Measurements from ENCODE around the gene MMP15. TPM values are rescaled to one million over a fixed set of nuclear protein-coding genes. Genes with fewer than 3 reads are reported as not detected.
"Not testable (repeated sequence)": the region's sequence is repeated elsewhere in the genome, so short reads cannot be mapped to it uniquely, and the experiment has no call there.

MMP15 gene
- total RNA-seq, 1 donor from 2014 or later: 38.9 TPM

DNA sequence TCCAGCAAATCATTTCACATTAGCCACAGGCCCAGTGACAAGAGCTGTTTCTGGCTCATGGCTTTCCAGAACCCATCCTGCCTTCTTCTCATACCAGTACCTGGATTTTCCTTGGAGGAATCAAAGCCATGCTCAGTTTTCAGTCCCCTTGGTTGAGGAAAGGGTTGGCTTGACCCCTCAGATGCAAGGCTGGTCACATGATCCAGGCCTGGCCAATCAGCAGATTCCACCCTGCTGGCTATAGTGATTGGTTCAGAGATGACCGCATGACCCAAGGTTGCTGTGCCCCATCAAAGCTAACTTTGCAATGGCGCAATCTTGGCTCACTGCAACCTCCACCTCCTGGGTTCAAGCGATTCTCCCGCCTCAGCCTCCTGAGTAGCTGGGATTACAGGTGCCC is 45.0 kb downstream of the MMP15 start:
- Mint-ChIP-seq H3K27ac (ENCODE audit: unreplicated experiment) (no peak overlapping the region), H3K27me3 (ENCODE audit: low read depth) (no peaks in the 10 kb centered on the region)
- DNase-seq (ENCODE audit: low read depth, low spot score): no peak

DNA sequence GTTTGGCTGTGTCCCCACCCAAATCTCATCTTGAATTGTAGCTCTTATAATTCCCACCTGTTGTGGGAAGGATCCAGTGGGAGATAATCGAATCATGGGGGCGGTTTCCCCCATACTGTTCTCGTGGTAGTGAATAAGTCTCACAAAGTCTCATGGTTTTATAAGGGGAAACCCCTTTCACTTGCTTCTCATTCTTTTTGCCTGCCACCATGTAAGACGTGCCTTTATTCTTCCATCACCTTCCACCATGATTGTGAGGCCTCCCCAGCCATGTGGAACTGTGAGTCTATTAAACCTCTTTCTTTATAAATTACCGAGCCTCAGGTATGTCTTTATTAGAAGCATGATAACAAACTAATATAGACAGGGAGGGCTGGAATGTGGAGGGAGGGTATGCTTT is 46.6 kb downstream of the MMP15 start:
- H3K4me1 Mint-ChIP-seq; DNase-seq (ENCODE audit: low read depth, low spot score); H3K36me3 Mint-ChIP-seq (ENCODE audit: low read depth); H3K27me3 Mint-ChIP-seq (ENCODE audit: low read depth); H3K4me3 Mint-ChIP-seq; H3K27ac Mint-ChIP-seq (ENCODE audit: unreplicated experiment): not testable (repeated sequence)
- peaks cover 11% of the 10 kb centered on the region for H3K9me3 Mint-ChIP-seq

More for the DNA sequence above, 45.0 kb downstream of the MMP15 start:
- Mint-ChIP-seq H3K4me1 (no peaks in the 10 kb centered on the region), H3K4me3 (no peak overlapping the region), H3K36me3 (ENCODE audit: low read depth) (no peaks in the 10 kb centered on the region), H3K9me3 (peaks cover 4% of the 10 kb centered on the region)
- TF ChIP-seq, protein P1, sequence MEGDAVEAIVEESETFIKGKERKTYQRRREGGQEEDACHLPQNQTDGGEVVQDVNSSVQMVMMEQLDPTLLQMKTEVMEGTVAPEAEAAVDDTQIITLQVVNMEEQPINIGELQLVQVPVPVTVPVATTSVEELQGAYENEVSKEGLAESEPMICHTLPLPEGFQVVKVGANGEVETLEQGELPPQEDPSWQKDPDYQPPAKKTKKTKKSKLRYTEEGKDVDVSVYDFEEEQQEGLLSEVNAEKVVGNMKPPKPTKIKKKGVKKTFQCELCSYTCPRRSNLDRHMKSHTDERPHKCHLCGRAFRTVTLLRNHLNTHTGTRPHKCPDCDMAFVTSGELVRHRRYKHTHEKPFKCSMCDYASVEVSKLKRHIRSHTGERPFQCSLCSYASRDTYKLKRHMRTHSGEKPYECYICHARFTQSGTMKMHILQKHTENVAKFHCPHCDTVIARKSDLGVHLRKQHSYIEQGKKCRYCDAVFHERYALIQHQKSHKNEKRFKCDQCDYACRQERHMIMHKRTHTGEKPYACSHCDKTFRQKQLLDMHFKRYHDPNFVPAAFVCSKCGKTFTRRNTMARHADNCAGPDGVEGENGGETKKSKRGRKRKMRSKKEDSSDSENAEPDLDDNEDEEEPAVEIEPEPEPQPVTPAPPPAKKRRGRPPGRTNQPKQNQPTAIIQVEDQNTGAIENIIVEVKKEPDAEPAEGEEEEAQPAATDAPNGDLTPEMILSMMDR (conservative IDR thresholded peaks at IDR 0.05): no peak

GRCh38 chr16:58073086-58073485 is 47.5 kb downstream of the MMP15 start:
- not testable (repeated sequence) for H3K4me1 Mint-ChIP-seq; H3K4me3 Mint-ChIP-seq; H3K36me3 Mint-ChIP-seq (ENCODE audit: low read depth); H3K27me3 Mint-ChIP-seq (ENCODE audit: low read depth); DNase-seq (ENCODE audit: low read depth, low spot score); H3K27ac Mint-ChIP-seq (ENCODE audit: unreplicated experiment)
- peaks cover 11% of the 10 kb centered on the region for H3K9me3 Mint-ChIP-seq

- Mint-ChIP-seq H3K4me3 (no peak overlapping the region), H3K27ac (ENCODE audit: unreplicated experiment) (no peak overlapping the region), H3K36me3 (ENCODE audit: low read depth) (peaks cover 6% of the 10 kb centered on the region), H3K4me1 (peaks cover 6% of the 10 kb centered on the region), H3K27me3 (ENCODE audit: low read depth) (no peaks in the 10 kb centered on the region), H3K9me3 (peaks cover 11% of the 10 kb centered on the region)
- no peak for DNase-seq (ENCODE audit: low read depth, low spot score)
- TF ChIP-seq, protein P1 (conservative IDR thresholded peaks at IDR 0.05): no peak
Observed at GRCh38 chr16:58074657-58075056, 49.1 kb downstream of the MMP15 start.

- peaks cover 6% of the 10 kb centered on the region for H3K36me3 Mint-ChIP-seq (ENCODE audit: low read depth)
- H3K27me3 Mint-ChIP-seq (ENCODE audit: low read depth): no peaks in the 10 kb centered on the region
- TF ChIP-seq, protein P1 (conservative IDR thresholded peaks at IDR 0.05): no peak
- H3K27ac Mint-ChIP-seq (ENCODE audit: unreplicated experiment): no peak overlapping the region
- peaks cover 6% of the 10 kb centered on the region for H3K4me1 Mint-ChIP-seq
- no peak overlapping the region for H3K4me3 Mint-ChIP-seq
- no peak for DNase-seq (ENCODE audit: low read depth, low spot score)
- peaks cover 11% of the 10 kb centered on the region for H3K9me3 Mint-ChIP-seq
Observed at GRCh38 chr16:58076514-58076913, 51.0 kb downstream of the MMP15 start.

GRCh38 chr16:58077796-58078195 is 52.2 kb downstream of the MMP15 start:
- TF ChIP-seq, protein P1 (conservative IDR thresholded peaks at IDR 0.05): no peak
- Mint-ChIP-seq H3K36me3 (ENCODE audit: low read depth) (peaks cover 6% of the 10 kb centered on the region), H3K27ac (ENCODE audit: unreplicated experiment) (no peak overlapping the region), H3K9me3 (peaks cover 7% of the 10 kb centered on the region), H3K4me3 (no peak overlapping the region), H3K4me1 (peaks cover 10% of the 10 kb centered on the region), H3K27me3 (ENCODE audit: low read depth) (no peaks in the 10 kb centered on the region)
- DNase-seq (ENCODE audit: low read depth, low spot score): no peak

GRCh38 chr16:58080657-58081056 is 55.1 kb downstream of the MMP15 start:
- H3K4me1 Mint-ChIP-seq: peaks cover 17% of the 10 kb centered on the region
- H3K27ac Mint-ChIP-seq (ENCODE audit: unreplicated experiment); H3K4me3 Mint-ChIP-seq; H3K36me3 Mint-ChIP-seq (ENCODE audit: low read depth); DNase-seq (ENCODE audit: low read depth, low spot score); H3K9me3 Mint-ChIP-seq; H3K27me3 Mint-ChIP-seq (ENCODE audit: low read depth): not testable (repeated sequence)

All from neural crest cell (in vitro differentiated cells).